Stimulated activated memory B cell treated with anti-CD40 and anti-IgM and Interleukin-4, amounts not matched to agents 10 μg/mL and 1 μg/mL and 100 μg/mL, for 72 hours (primary cell): Measurements from ENCODE around the gene TYROBP.

ENCODE experiments used
- ATAC-seq: fragments of 150-1000 bp; cut with Tn5 transposase; 2 replicates; pipeline ENCODE4 v1.10.0; 2021
- H3K27ac Mint-ChIP-seq: one replicate; pipeline ENCODE4 v1.8.0; 2022; ENCODE audit warnings: mild to moderate bottlenecking, mixed read lengths
- H3K27me3 Mint-ChIP-seq: one replicate; pipeline ENCODE4 v1.8.0; 2022; ENCODE audit warnings: mixed read lengths
- H3K36me3 Mint-ChIP-seq: one replicate; pipeline ENCODE4 v1.8.0; 2022; ENCODE audit warnings: mixed read lengths
- H3K4me1 Mint-ChIP-seq: one replicate; pipeline ENCODE4 v1.8.0; 2022; ENCODE audit warnings: mixed read lengths
- H3K4me3 Mint-ChIP-seq: one replicate; pipeline ENCODE4 v1.8.0; 2022; ENCODE audit warnings: mild to moderate bottlenecking, moderate library complexity, mixed read lengths
- H3K9me3 Mint-ChIP-seq: one replicate; pipeline ENCODE4 v1.8.0; 2022; ENCODE audit warnings: mixed read lengths

TYROBP gene

DNA sequence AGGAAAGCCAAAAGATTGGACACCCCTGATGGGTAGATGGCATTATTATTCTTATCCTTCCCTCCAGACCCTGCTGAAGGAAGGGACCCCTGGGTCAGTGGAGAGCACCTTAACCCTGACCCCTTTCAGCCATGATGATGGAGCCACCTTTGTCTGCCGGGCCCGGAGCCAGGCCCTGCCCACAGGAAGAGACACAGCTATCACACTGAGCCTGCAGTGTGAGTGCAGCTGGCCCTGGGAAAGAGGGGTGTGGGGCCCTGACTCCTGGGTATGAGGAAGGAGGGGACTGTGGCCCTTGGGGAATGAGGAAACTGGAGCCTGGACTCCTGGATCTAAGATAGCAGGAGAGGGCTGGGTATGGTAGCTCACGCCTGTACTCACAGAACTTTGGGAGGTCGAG lies 48.7 kb downstream of the TYROBP start:
- Mint-ChIP-seq H3K27me3 (peaks cover 87% of the 10 kb centered on the region), H3K4me3 (no peak overlapping the region), H3K27ac (no peak overlapping the region), H3K9me3 (no peaks in the 10 kb centered on the region), H3K36me3 (no peaks in the 10 kb centered on the region), H3K4me1 (peaks cover 18% of the 10 kb centered on the region)
- no peak for ATAC-seq

DNA sequence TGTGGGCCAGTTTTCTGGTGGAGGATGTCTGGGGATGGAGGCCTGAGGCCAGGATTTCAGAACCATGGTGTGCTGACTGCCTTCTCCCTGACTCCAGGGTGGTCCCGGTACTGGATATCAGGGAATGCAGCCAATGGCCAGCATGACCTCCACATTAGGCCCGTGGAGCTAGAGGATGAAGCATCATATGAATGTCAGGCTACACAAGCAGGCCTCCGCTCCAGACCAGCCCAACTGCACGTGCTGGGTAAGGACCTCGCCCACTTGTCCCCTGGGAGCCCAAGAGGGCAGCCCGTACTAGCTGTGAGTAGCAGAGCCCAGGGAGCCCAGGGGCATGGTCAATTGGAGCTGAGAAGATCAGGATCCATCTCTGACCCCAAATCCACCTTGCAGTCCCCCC lies 49.8 kb downstream of the TYROBP start:
- Mint-ChIP-seq H3K9me3 (no peaks in the 10 kb centered on the region), H3K4me3 (no peak overlapping the region), H3K27me3 (peaks cover 87% of the 10 kb centered on the region), H3K36me3 (no peaks in the 10 kb centered on the region), H3K27ac (no peak overlapping the region), H3K4me1 (peaks cover 18% of the 10 kb centered on the region)
- no peak for ATAC-seq

DNA sequence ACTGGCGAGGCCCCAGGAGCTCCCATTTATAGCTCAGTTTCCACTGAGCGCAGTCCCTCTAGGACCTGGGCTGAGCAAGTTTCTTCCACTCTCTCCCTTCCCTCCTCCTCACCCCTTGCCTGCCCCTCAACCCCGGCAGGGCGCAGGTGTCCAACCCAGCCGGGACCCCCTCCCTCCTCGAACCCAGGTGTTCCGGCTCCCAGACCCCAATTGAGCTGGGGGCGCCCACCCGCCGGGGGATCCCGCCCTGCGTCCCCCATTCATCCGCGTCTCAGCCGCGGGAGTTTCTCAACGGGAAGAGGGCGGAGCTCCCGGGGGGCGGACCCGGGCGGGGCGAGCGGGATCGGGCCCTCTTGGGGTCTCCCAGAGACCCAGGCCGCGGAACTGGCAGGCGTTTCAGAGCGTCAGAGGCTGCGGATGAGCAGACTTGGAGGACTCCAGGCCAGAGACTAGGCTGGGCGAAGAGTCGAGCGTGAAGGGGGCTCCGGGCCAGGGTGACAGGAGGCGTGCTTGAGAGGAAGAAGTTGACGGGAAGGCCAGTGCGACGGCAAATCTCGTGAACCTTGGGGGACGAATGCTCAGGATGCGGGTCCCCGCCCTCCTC lies 51.4 kb downstream of the TYROBP start, which contains the start of gene KIRREL2:
KIRREL2 (plus strand) TSS at position 366 of the 604 bp plus-strand sequence; CDS start at position 575, 209 bp downstream.
- Mint-ChIP-seq H3K4me3 (peak within 1 kb of the TSS; percentile 72), H3K36me3 (no peaks in the 10 kb centered on the region), H3K27ac (no peak within 1 kb of the TSS), H3K27me3 (peaks cover 89% of the 10 kb centered on the region), H3K4me1 (peaks cover 17% of the 10 kb centered on the region), H3K9me3 (no peaks in the 10 kb centered on the region)
- peak; percentile 40 for ATAC-seq
